Activated CD8-positive, alpha-beta T cell treated with anti-CD3 and anti-CD28 coated beads, Interleukin-2, amount 10 ng/mL, durations not matched to agents 7 days and 5 days (primary cell): ENCODE measurements around the gene ARHGDIG. TPM values are rescaled to one million over a fixed set of nuclear protein-coding genes. Genes with fewer than 3 reads are reported as not detected.
A peak's percentile ranks its signal among the peaks of the same experiment; 100 is the strongest.

Source experiments
- ATAC-seq: fragments of 150-1000 bp; cut with Tn5 transposase; one replicate; pipeline ENCODE4 v1.10.0; 2021; ENCODE audit warnings: moderate library complexity
- CTCF ChIA-PET: fragments of 350-600 bp; sonication (Branson Sonifier 250); formaldehyde crosslinking; loops from one replicate; lab custom pipeline; 2021; ENCODE audit warnings: antibody characterized with exemption; lab: Charles Lee
- POLR2A ChIA-PET: fragments of 350-600 bp; sonication (Branson Sonifier 250); formaldehyde crosslinking; loops from one replicate; lab custom pipeline; 2021; ENCODE audit warnings: antibody characterized with exemption; lab: Charles Lee
- DNase-seq: peaks from one replicate; pipeline ENCODE4 v3.0.0-alpha.2; 2020
- H3K27ac Mint-ChIP-seq: one replicate; pipeline ENCODE4 v1.8.0; 2021; ENCODE audit warnings: mild to moderate bottlenecking, mixed read lengths
- H3K27me3 Mint-ChIP-seq: one replicate; pipeline ENCODE4 v1.8.0; 2021; ENCODE audit warnings: low read depth, mixed read lengths
- H3K36me3 Mint-ChIP-seq: one replicate; pipeline ENCODE4 v1.8.0; 2021; ENCODE audit warnings: low read depth, mixed read lengths
- H3K4me1 Mint-ChIP-seq: one replicate; pipeline ENCODE4 v1.8.0; 2021; ENCODE audit warnings: low read depth, mixed read lengths
- H3K4me3 Mint-ChIP-seq: one replicate; pipeline ENCODE4 v1.8.0; 2021; ENCODE audit warnings: mild to moderate bottlenecking, mixed read lengths
- H3K9me3 Mint-ChIP-seq: one replicate; pipeline ENCODE4 v1.8.0; 2022; ENCODE audit warnings: mixed read lengths; ENCODE audit not compliant: insufficient read depth
- total RNA-seq, 2 experiments: library from RNA; stranded (reverse); gene quantifications; one replicate each; pipeline ENCODE4 v1.2.3, GENCODE V29; 2021

ARHGDIG gene
- total RNA-seq, 2 experiments from 2014 or later = not detected

GRCh38 chr16:275041-275641, 5.2 kb upstream of the ARHGDIG start:
- no peak for DNase-seq
- ChIA-PET CTCF (no interaction called here), POLR2A (no interaction called here)
- no peak for ATAC-seq
- H3K27me3 Mint-ChIP-seq = peaks cover 26% of the 10 kb centered on the region
- H3K4me1 Mint-ChIP-seq = peaks cover 9% of the 10 kb centered on the region
- no peaks in the 10 kb centered on the region for H3K36me3 Mint-ChIP-seq
- no peak overlapping the region for H3K27ac Mint-ChIP-seq
- no peak overlapping the region for H3K4me3 Mint-ChIP-seq
- no peaks in the 10 kb centered on the region for H3K9me3 Mint-ChIP-seq

- H3K4me1 Mint-ChIP-seq = peaks cover 9% of the 10 kb centered on the region
- ATAC-seq = no peak
- H3K27me3 Mint-ChIP-seq = peaks cover 26% of the 10 kb centered on the region
- no peak for DNase-seq
- no peaks in the 10 kb centered on the region for H3K36me3 Mint-ChIP-seq
- POLR2A ChIA-PET = no interaction called here
- no peak within 1 kb of the TSS for H3K4me3 Mint-ChIP-seq
- CTCF ChIA-PET = no interaction called here
- no peak within 1 kb of the TSS for H3K27ac Mint-ChIP-seq
- H3K9me3 Mint-ChIP-seq = no peaks in the 10 kb centered on the region
Measured at GRCh38 chr16:275786-276232, 4.6 kb upstream of the ARHGDIG start, which contains the start of gene RGS11. TSS of gene RGS11 (minus strand) at chr16:275944. CDS start at chr16:275911, 33 bp downstream.

GRCh38 chr16:276426-277077, 3.8 kb upstream of the ARHGDIG start:
- H3K27ac Mint-ChIP-seq = no peak overlapping the region

GRCh38 chr16:278863-279366, 1.5 kb upstream of the ARHGDIG start:
- DNase-seq (peak; percentile 66), ATAC-seq (peak; percentile 70)
- ChIA-PET POLR2A (interaction anchor here (1.4 kb wide), 1 partner anchor 44 kb away, joined by 5 read pairs; the partner anchor contains the start of gene FAM234A), CTCF (interaction anchor here (1.3 kb wide), 1 partner anchor 44 kb away, joined by 5 read pairs; the partner anchor contains the start of gene FAM234A)
- no peak overlapping the region for H3K4me3 Mint-ChIP-seq
- peaks cover 26% of the 10 kb centered on the region for H3K27me3 Mint-ChIP-seq
- no peak overlapping the region for H3K27ac Mint-ChIP-seq
- H3K9me3 Mint-ChIP-seq = no peaks in the 10 kb centered on the region
- peaks cover 9% of the 10 kb centered on the region for H3K4me1 Mint-ChIP-seq
- H3K36me3 Mint-ChIP-seq = no peaks in the 10 kb centered on the region

More at GRCh38 chr16:276426-277077, 3.8 kb upstream of the ARHGDIG start:
- H3K9me3 Mint-ChIP-seq = no peaks in the 10 kb centered on the region
- H3K27me3 Mint-ChIP-seq = peaks cover 26% of the 10 kb centered on the region
- H3K36me3 Mint-ChIP-seq = no peaks in the 10 kb centered on the region
- ATAC-seq (no peak), DNase-seq (no peak)
- H3K4me3 Mint-ChIP-seq = no peak overlapping the region
- CTCF ChIA-PET = no interaction called here
- peaks cover 9% of the 10 kb centered on the region for H3K4me1 Mint-ChIP-seq
- POLR2A ChIA-PET = no interaction called here

GRCh38 chr16:279531-279930, 860 bp upstream of the ARHGDIG start:
- H3K27me3 Mint-ChIP-seq = peaks cover 26% of the 10 kb centered on the region
- H3K9me3 Mint-ChIP-seq = no peaks in the 10 kb centered on the region
- no peak overlapping the region for H3K4me3 Mint-ChIP-seq
- H3K36me3 Mint-ChIP-seq = no peaks in the 10 kb centered on the region
- peaks cover 9% of the 10 kb centered on the region for H3K4me1 Mint-ChIP-seq
- no peak overlapping the region for H3K27ac Mint-ChIP-seq
- DNase-seq (no peak), ATAC-seq (no peak)
- POLR2A ChIA-PET = interaction anchor here (1.4 kb wide), 1 partner anchor 44 kb away, joined by 5 read pairs; the partner anchor contains the start of gene FAM234A
- CTCF ChIA-PET = interaction anchor here (1.3 kb wide), 1 partner anchor 44 kb away, joined by 5 read pairs; the partner anchor contains the start of gene FAM234A

GRCh38 chr16:280005-280460, 358 bp upstream of the ARHGDIG start:
- DNase-seq (no peak), ATAC-seq (no peak)
- Mint-ChIP-seq H3K9me3 (no peaks in the 10 kb centered on the region), H3K4me1 (peaks cover 9% of the 10 kb centered on the region), H3K4me3 (no peak overlapping the region), H3K27me3 (peaks cover 23% of the 10 kb centered on the region), H3K36me3 (no peaks in the 10 kb centered on the region), H3K27ac (no peak overlapping the region)
- POLR2A ChIA-PET = interaction anchor here (1.4 kb wide), 1 partner anchor 45 kb away, joined by 5 read pairs; the partner anchor contains the start of gene FAM234A
- CTCF ChIA-PET = no interaction called here

GRCh38 chr16:280991-281659, 734 bp downstream of the ARHGDIG start:
- H3K27ac Mint-ChIP-seq = no peak overlapping the region
- ChIA-PET POLR2A (no interaction called here), CTCF (no interaction called here)
- no peaks in the 10 kb centered on the region for H3K36me3 Mint-ChIP-seq
- peaks cover 9% of the 10 kb centered on the region for H3K4me1 Mint-ChIP-seq
- peaks cover 19% of the 10 kb centered on the region for H3K27me3 Mint-ChIP-seq
- H3K4me3 Mint-ChIP-seq = no peak overlapping the region
- DNase-seq (no peak), ATAC-seq (no peak)
- no peaks in the 10 kb centered on the region for H3K9me3 Mint-ChIP-seq

- Mint-ChIP-seq H3K27me3 (peaks cover 14% of the 10 kb centered on the region), H3K4me1 (peaks cover 7% of the 10 kb centered on the region), H3K4me3 (no peak overlapping the region), H3K36me3 (peaks cover 3% of the 10 kb centered on the region), H3K27ac (no peak overlapping the region), H3K9me3 (no peaks in the 10 kb centered on the region)
- CTCF ChIA-PET = no interaction called here
- POLR2A ChIA-PET = no interaction called here
- ATAC-seq (no peak), DNase-seq (no peak)
Measured at GRCh38 chr16:281660-282255, 1.4 kb downstream of the ARHGDIG start.

- no peak for DNase-seq
- Mint-ChIP-seq H3K27me3 (peaks cover 7% of the 10 kb centered on the region), H3K27ac (no peak overlapping the region), H3K9me3 (no peaks in the 10 kb centered on the region), H3K4me1 (peaks cover 7% of the 10 kb centered on the region), H3K36me3 (peaks cover 3% of the 10 kb centered on the region), H3K4me3 (no peak overlapping the region)
- POLR2A ChIA-PET = no interaction called here
- CTCF ChIA-PET = no interaction called here
- ATAC-seq = no peak
Measured at GRCh38 chr16:282491-282890, 2.1 kb downstream of the ARHGDIG start.

- Mint-ChIP-seq H3K27me3 (peaks cover 7% of the 10 kb centered on the region), H3K9me3 (no peaks in the 10 kb centered on the region), H3K4me1 (peaks cover 7% of the 10 kb centered on the region), H3K4me3 (no peak within 1 kb of the TSS), H3K36me3 (peaks cover 7% of the 10 kb centered on the region), H3K27ac (no peak within 1 kb of the TSS)
- ChIA-PET POLR2A (no interaction called here), CTCF (no interaction called here)
- ATAC-seq (no peak), DNase-seq (no peak)
Measured at GRCh38 chr16:283033-283805, 2.8 kb downstream of the ARHGDIG start, which contains the start of gene PDIA2. TSS of gene PDIA2 (plus strand) at chr16:283164. CDS start at chr16:283170, 6 bp downstream.
